ENCODE data around the gene HIPK2.

DNA sequence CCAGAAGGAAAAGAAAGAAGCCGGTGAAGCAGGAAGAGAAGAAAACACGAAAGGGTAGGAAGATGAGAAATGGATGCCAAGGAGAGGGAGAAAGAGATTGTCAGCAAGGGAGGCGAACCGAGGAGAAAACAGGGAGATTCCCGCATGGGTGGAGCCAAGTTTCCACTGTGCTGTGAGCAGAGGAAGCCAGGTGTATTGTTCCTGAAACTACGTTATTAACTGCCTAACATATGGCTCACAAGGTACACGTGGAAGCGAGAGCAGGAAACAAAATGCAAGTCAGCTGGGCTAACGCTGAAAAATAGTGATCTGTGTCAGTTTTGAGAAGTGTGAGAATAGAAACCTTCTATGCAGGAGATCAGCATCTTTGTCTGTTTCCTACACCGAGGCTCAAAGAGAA, 20.4 kb upstream of the HIPK2 start:
- TF ChIP-seq, protein P1, sequence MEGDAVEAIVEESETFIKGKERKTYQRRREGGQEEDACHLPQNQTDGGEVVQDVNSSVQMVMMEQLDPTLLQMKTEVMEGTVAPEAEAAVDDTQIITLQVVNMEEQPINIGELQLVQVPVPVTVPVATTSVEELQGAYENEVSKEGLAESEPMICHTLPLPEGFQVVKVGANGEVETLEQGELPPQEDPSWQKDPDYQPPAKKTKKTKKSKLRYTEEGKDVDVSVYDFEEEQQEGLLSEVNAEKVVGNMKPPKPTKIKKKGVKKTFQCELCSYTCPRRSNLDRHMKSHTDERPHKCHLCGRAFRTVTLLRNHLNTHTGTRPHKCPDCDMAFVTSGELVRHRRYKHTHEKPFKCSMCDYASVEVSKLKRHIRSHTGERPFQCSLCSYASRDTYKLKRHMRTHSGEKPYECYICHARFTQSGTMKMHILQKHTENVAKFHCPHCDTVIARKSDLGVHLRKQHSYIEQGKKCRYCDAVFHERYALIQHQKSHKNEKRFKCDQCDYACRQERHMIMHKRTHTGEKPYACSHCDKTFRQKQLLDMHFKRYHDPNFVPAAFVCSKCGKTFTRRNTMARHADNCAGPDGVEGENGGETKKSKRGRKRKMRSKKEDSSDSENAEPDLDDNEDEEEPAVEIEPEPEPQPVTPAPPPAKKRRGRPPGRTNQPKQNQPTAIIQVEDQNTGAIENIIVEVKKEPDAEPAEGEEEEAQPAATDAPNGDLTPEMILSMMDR (IDR thresholded peaks at IDR 0.05), result no peak
- no peak for TF ChIP-seq POLR2A (IDR thresholded peaks at IDR 0.05; ENCODE audit: low read depth)
